Measurements from ENCODE around the gene BCAP31.
"Not testable (repeated sequence)": the region's sequence is repeated elsewhere in the genome, so short reads cannot be mapped to it uniquely, and the experiment has no call there.

Gene BCAP31

GRCh38 chrX:153709726-153710674 lies 14.2 kb downstream of the BCAP31 start:
- DNase-seq (ENCODE audit: low spot score) = no peak

- peak; percentile 72 for DNase-seq (ENCODE audit: low spot score)
Measured at GRCh38 chrX:153708415-153708814, 15.8 kb downstream of the BCAP31 start.

- DNase-seq (ENCODE audit: low spot score) = no peak
Measured at GRCh38 chrX:153707406-153707805, 16.8 kb downstream of the BCAP31 start.

- no peak for DNase-seq (ENCODE audit: low spot score)
Measured at GRCh38 chrX:153706799-153707198, 17.4 kb downstream of the BCAP31 start.

GRCh38 chrX:153705403-153706060 lies 18.7 kb downstream of the BCAP31 start:
- DNase-seq (ENCODE audit: low spot score) = not testable (repeated sequence)

- DNase-seq (ENCODE audit: low spot score) = not testable (repeated sequence)
Measured at GRCh38 chrX:153704631-153705402, 19.4 kb downstream of the BCAP31 start.

- DNase-seq (ENCODE audit: low spot score) = no peak
Measured at GRCh38 chrX:153704021-153704526, 20.1 kb downstream of the BCAP31 start.

GRCh38 chrX:153703036-153703370 lies 21.2 kb downstream of the BCAP31 start:
- no peak for DNase-seq (ENCODE audit: low spot score)

GRCh38 chrX:153702336-153703035 lies 21.7 kb downstream of the BCAP31 start:
- DNase-seq (ENCODE audit: low spot score) = no peak

- DNase-seq (ENCODE audit: low spot score) = no peak
Measured at GRCh38 chrX:153701706-153702105, 22.5 kb downstream of the BCAP31 start.

GRCh38 chrX:153700967-153701366 lies 23.2 kb downstream of the BCAP31 start:
- DNase-seq (ENCODE audit: low spot score) = no peak

GRCh38 chrX:153700376-153700945 lies 23.7 kb downstream of the BCAP31 start:
- DNase-seq (ENCODE audit: low spot score) = no peak

- DNase-seq (ENCODE audit: low spot score) = not testable (repeated sequence)
Measured at GRCh38 chrX:153699784-153700371, 24.3 kb downstream of the BCAP31 start.

GRCh38 chrX:153699210-153699783 lies 24.9 kb downstream of the BCAP31 start:
- DNase-seq (ENCODE audit: low spot score) = not testable (repeated sequence)

- no peak for DNase-seq (ENCODE audit: low spot score)
Measured at GRCh38 chrX:153697924-153698865, 26.0 kb downstream of the BCAP31 start.

GRCh38 chrX:153696986-153697722 lies 27.0 kb downstream of the BCAP31 start:
- DNase-seq (ENCODE audit: low spot score) = not testable (repeated sequence)

- not testable (repeated sequence) for DNase-seq (ENCODE audit: low spot score)
Measured at GRCh38 chrX:153696538-153696937, 27.6 kb downstream of the BCAP31 start.

GRCh38 chrX:153696100-153696499 lies 28.1 kb downstream of the BCAP31 start:
- DNase-seq (ENCODE audit: low spot score) = no peak

Data from left forelimb (tissue), 1 donor.